ENCODE measurements around the gene PRAF2. TPM values are rescaled to one million over a fixed set of nuclear protein-coding genes. Genes with fewer than 3 reads are reported as not detected.

Gene PRAF2
- total and polyA plus RNA-seq, 4 experiments from 2014 or later = 25.4 to 60.1 (median 29.1) TPM

DNA sequence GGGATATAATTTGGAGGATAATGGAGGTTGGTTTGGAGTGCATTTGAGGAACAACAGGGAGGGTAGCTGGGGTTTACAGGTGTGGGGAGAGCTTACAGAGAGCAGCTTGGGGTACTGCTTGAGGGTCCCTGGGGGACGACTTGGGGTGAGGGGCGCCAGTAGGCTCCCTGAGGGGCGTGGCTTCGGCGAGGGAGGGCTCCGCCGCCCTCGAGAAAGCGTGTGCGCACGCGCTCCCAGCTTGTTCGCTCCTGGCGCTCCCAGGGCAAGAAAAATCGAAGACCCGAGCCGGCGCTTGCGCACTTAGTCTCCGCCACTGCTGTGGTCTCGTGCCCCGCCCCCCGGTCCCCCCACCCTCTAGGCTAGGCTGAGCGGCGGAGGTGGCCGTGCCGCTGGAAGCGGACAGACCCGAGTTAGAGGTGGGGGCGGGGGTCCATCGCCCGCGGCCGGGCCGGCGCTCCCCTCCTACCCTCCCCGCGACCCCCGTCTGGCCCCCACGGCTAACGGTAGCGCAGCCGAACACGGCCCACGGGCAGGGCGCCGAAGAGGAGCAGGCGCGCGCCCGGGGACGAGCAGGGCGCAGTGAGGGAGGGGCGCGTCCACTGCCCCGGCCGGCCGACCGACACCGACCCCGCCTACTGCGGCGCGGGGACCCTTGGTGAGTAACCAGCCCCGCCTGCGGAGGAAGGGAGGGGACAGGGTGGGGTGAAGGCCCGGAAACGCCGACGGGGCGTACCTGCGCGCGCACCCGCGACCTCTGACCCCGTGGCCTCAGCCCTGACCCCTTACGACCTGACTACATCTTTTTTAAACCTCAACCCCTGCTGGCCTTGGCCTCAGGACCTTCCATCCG is 20.4 kb downstream of the PRAF2 start:
- intact Hi-C loops (cut with micrococcal nuclease) = loop anchor here (2.0 kb wide), 1 partner anchor 69 kb away; the partner anchor contains the start of gene GPKOW

DNA sequence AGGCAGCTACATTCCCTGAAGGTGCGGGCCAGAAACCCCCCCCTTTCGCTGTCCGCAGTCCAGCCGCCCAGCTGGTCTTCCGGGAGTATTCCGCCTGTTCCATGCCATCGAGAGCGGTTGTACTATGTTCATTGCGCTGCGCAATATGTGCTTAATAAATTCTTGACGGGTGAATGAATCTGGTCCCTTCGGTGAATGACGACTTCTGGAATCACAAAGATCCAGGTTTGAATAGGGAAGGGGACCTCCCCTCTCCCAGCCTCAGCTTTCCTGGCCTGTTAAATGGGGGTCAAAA is 29.9 kb downstream of the PRAF2 start:
- intact Hi-C loops (cut with micrococcal nuclease) = loop anchor here (1.0 to 10.0 kb wide), 9 partner anchors 30 to 399 kb away; partner anchors contain the start of genes GPKOW, GRIPAP1, PIM2 and PQBP1
- H3K9me3 ChIP-seq (ENCODE audit: control insufficient read depth in 1 of 2, low read length in 2 of 2) = no peaks in the 10 kb centered on the region
- no peaks in the 10 kb centered on the region for H3K27me3 ChIP-seq (ENCODE audit: insufficient read depth, low read length)
- no peaks in the 10 kb centered on the region for H3K36me3 ChIP-seq (ENCODE audit: insufficient read depth, low read length)
- H3K27ac ChIP-seq (ENCODE audit: low read depth, low read length) = peak overlapping the region; percentile 67
- H3K4me1 ChIP-seq (ENCODE audit: insufficient read depth, low read length) = peaks cover 39% of the 10 kb centered on the region
- peaks cover 0 to 11% of the 10 kb centered on the region in 2 donors for H3K36me3 Mint-ChIP-seq
- ChIA-PET POLR2A (ENCODE audit: partially characterized antibody) (interaction anchor here (0.7 to 3.1 kb wide), 14 partner anchors 9 to 469 kb away, joined by 3 to 20 read pairs (median 6); partner anchors contain the start of genes GRIPAP1, KCND1, OTUD5 and PRAF2), CTCF (ENCODE audit: partially characterized antibody) (interaction anchor here (0.8 to 4.8 kb wide), 8 partner anchors 9 to 396 kb away, joined by 3 to 23 read pairs (median 4); partner anchors contain the start of gene KCND1)
- peaks cover 18 to 43% (median 29%) of the 10 kb centered on the region in 4 donors for H3K4me1 Mint-ChIP-seq
- H3K4me3 Mint-ChIP-seq = peak overlapping the region; percentile 31 to 94 (median 87)
- peaks cover 0 to 1% (median 0%) of the 10 kb centered on the region in 8 donors for H3K9me3 Mint-ChIP-seq
- H3K4me3 ChIP-seq (ENCODE audit: low read length in 2 of 2) = peak overlapping the region in 1 of 2 donors; percentile 5
- H3K27ac Mint-ChIP-seq = peak overlapping the region; percentile 93 to 96 (median 95)
- no peaks in the 10 kb centered on the region for H3K27me3 Mint-ChIP-seq
- no peak for DNase-seq

More for the DNA sequence above, 20.4 kb downstream of the PRAF2 start:
- CTCF ChIA-PET (ENCODE audit: partially characterized antibody) = interaction anchor here (1.2 kb wide), 1 partner anchor 10 kb away, joined by 3 read pairs; the partner anchor contains the start of gene TFE3
- peaks cover 0 to 2% of the 10 kb centered on the region in 2 donors for H3K36me3 Mint-ChIP-seq
- DNase-seq = peak; percentile 44 to 65 (median 49)
- peak overlapping the region; percentile 79 to 89 (median 86) for H3K4me3 Mint-ChIP-seq
- Histone ChIP-seq H3K4me3 (ENCODE audit: low read length in 2 of 2) (peak overlapping the region in 1 of 2 donors; percentile 43), H3K4me1 (ENCODE audit: insufficient read depth, low read length) (peaks cover 21% of the 10 kb centered on the region), H3K9me3 (ENCODE audit: control insufficient read depth in 1 of 2, low read length in 2 of 2) (no peaks in the 10 kb centered on the region), H3K27ac (ENCODE audit: low read depth, low read length) (peak overlapping the region; percentile 78), H3K36me3 (ENCODE audit: insufficient read depth, low read length) (no peaks in the 10 kb centered on the region), H3K27me3 (ENCODE audit: insufficient read depth, low read length) (no peaks in the 10 kb centered on the region)
- POLR2A ChIA-PET (ENCODE audit: partially characterized antibody) = interaction anchor here (1.1 to 1.3 kb wide), 3 partner anchors 10 to 95 kb away, joined by 3 to 8 read pairs (median 5); partner anchors contain the start of gene TFE3
- peaks cover 0 to 2% (median 0%) of the 10 kb centered on the region in 8 donors for H3K9me3 Mint-ChIP-seq
- peak overlapping the region; percentile 82 to 98 (median 94) for H3K27ac Mint-ChIP-seq
- H3K27me3 Mint-ChIP-seq = no peaks in the 10 kb centered on the region
- peaks cover 18 to 32% (median 24%) of the 10 kb centered on the region in 4 donors for H3K4me1 Mint-ChIP-seq

GRCh38 chrX:49043220-49043986 is 30.4 kb downstream of the PRAF2 start, which contains the start of gene TFE3:
TFE3 (minus strand) TSS chrX:49043357; CDS start chrX:49043226, 131 bp downstream.
- peak within 1 kb of the TSS in 1 of 2 donors; percentile 63 for H3K4me3 ChIP-seq (ENCODE audit: low read length in 2 of 2)
- H3K27me3 Mint-ChIP-seq = no peaks in the 10 kb centered on the region
- CTCF ChIA-PET (ENCODE audit: partially characterized antibody) = interaction anchor here (0.8 to 4.8 kb wide), 11 partner anchors 8 to 395 kb away, joined by 3 to 23 read pairs (median 4); partner anchors contain the start of genes GRIPAP1 and KCND1

GRCh38 chrX:49042581-49043219 is 31.1 kb downstream of the PRAF2 start:
- POLR2A ChIA-PET (ENCODE audit: partially characterized antibody) = interaction anchor here (0.6 to 3.1 kb wide), 19 partner anchors 10 to 468 kb away, joined by 3 to 20 read pairs (median 5); partner anchors contain the start of genes GRIPAP1, KCND1, OTUD5 and PQBP1
- H3K4me3 ChIP-seq (ENCODE audit: low read length in 2 of 2) = peak overlapping the region in 1 of 2 donors; percentile 63
- no peaks in the 10 kb centered on the region for H3K9me3 ChIP-seq (ENCODE audit: control insufficient read depth in 1 of 2, low read length in 2 of 2)
- Mint-ChIP-seq H3K9me3 (peaks cover 0 to 1% (median 0%) of the 10 kb centered on the region in 8 donors), H3K27me3 (no peaks in the 10 kb centered on the region), H3K36me3 (peaks cover 0 to 21% of the 10 kb centered on the region in 2 donors), H3K4me1 (peaks cover 18 to 47% (median 30%) of the 10 kb centered on the region in 4 donors), H3K27ac (peak overlapping the region; percentile 93 to 97 (median 95)), H3K4me3 (peak overlapping the region; percentile 84 to 94 (median 89))
- H3K27me3 ChIP-seq (ENCODE audit: insufficient read depth, low read length) = no peaks in the 10 kb centered on the region
- H3K4me1 ChIP-seq (ENCODE audit: insufficient read depth, low read length) = peaks cover 39% of the 10 kb centered on the region
- intact Hi-C loops (cut with micrococcal nuclease) = loop anchor here (1.0 to 10.0 kb wide), 10 partner anchors 15 to 398 kb away; partner anchors contain the start of genes GPKOW, GRIPAP1, PIM2 and PQBP1
- H3K27ac ChIP-seq (ENCODE audit: low read depth, low read length) = peak overlapping the region; percentile 93
- DNase-seq = peak in 1 of 5 donors; percentile 12
- H3K36me3 ChIP-seq (ENCODE audit: insufficient read depth, low read length) = peaks cover 9% of the 10 kb centered on the region
- CTCF ChIA-PET (ENCODE audit: partially characterized antibody) = interaction anchor here (1.1 to 4.8 kb wide), 8 partner anchors 9 to 394 kb away, joined by 3 to 23 read pairs (median 5); partner anchors contain the start of genes GRIPAP1 and KCND1

More at GRCh38 chrX:49043220-49043986, 30.4 kb downstream of the PRAF2 start, which contains the start of gene TFE3:
- H3K9me3 ChIP-seq (ENCODE audit: control insufficient read depth in 1 of 2, low read length in 2 of 2) = no peaks in the 10 kb centered on the region
- DNase-seq = peak; percentile 91 to 99 (median 96)
- peaks cover 0 to 1% (median 0%) of the 10 kb centered on the region in 8 donors for H3K9me3 Mint-ChIP-seq
- peak within 1 kb of the TSS; percentile 84 to 94 (median 89) for H3K4me3 Mint-ChIP-seq
- H3K27me3 ChIP-seq (ENCODE audit: insufficient read depth, low read length) = no peaks in the 10 kb centered on the region
- H3K4me1 ChIP-seq (ENCODE audit: insufficient read depth, low read length) = peaks cover 39% of the 10 kb centered on the region
- H3K27ac ChIP-seq (ENCODE audit: low read depth, low read length) = peak within 1 kb of the TSS; percentile 93
- peaks cover 18 to 47% (median 30%) of the 10 kb centered on the region in 4 donors for H3K4me1 Mint-ChIP-seq
- POLR2A ChIA-PET (ENCODE audit: partially characterized antibody) = interaction anchor here (0.6 to 3.1 kb wide), 21 partner anchors 10 to 469 kb away, joined by 3 to 20 read pairs (median 5); partner anchors contain the start of genes GRIPAP1, KCND1, OTUD5 and PQBP1
- peaks cover 0 to 17% of the 10 kb centered on the region in 2 donors for H3K36me3 Mint-ChIP-seq
- peaks cover 3% of the 10 kb centered on the region for H3K36me3 ChIP-seq (ENCODE audit: insufficient read depth, low read length)
- intact Hi-C loops (cut with micrococcal nuclease) = loop anchor here (1.0 to 10.0 kb wide), 9 partner anchors 31 to 399 kb away; partner anchors contain the start of genes GPKOW, GRIPAP1, PIM2 and PQBP1
- peak within 1 kb of the TSS; percentile 93 to 97 (median 96) for H3K27ac Mint-ChIP-seq

DNA sequence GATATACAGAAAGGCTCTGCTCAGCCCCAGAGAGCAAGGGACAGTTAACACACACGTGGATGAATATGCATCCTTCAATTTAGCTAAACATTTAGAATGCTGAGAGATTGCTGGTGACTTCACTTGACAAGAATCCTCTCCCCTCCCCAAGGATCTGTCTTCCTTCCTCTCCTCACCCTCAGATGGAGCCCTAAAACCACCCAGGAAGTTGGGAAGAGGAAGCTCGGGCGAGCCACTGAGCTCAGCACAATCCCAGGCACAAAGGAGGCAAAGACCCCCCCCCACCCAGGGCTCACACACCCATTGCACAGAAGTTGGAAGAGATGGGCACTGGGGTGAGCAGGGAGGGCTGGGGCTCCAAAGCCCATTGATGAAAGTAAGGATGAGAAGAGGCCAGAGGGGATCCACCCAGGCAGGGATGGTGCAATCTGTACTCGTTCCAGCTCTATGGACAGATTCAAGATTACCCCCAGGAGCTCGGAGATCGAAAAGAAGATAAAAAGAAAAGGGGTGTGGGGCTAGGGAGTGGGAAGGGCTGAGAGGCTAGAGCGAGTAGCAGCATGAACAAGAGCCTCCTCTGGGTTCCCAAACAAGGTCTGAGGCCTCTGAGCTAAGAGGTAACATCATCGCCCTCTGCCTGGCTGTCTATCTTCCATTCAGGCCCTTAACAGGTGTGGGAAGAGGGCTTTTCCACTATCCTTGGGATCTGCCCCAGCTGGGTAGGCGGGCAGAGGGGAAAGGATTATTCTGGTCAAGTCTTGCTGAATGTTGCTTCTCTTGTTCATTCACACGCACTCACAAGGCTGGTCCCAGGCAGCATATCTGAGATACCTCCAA is 31.8 kb downstream of the PRAF2 start:
- DNase-seq = peak in 1 of 5 donors; percentile 14
- CTCF ChIA-PET (ENCODE audit: partially characterized antibody) = interaction anchor here (0.7 to 4.8 kb wide), 6 partner anchors 39 to 150 kb away, joined by 3 to 23 read pairs (median 5); partner anchors contain the start of genes GRIPAP1 and KCND1

More for the DNA sequence above, 31.8 kb downstream of the PRAF2 start:
- H3K4me3 ChIP-seq (ENCODE audit: low read length in 2 of 2) = peak overlapping the region in 1 of 2 donors; percentile 63
- H3K36me3 ChIP-seq (ENCODE audit: insufficient read depth, low read length) = peaks cover 10% of the 10 kb centered on the region
- Mint-ChIP-seq H3K27ac (peak overlapping the region; percentile 93 to 97 (median 94)), H3K4me3 (peak overlapping the region; percentile 84 to 94 (median 89)), H3K4me1 (peaks cover 18 to 47% (median 30%) of the 10 kb centered on the region in 4 donors), H3K36me3 (peaks cover 0 to 23% of the 10 kb centered on the region in 2 donors), H3K27me3 (no peaks in the 10 kb centered on the region), H3K9me3 (peaks cover 0 to 1% (median 0%) of the 10 kb centered on the region in 8 donors)
- peaks cover 39% of the 10 kb centered on the region for H3K4me1 ChIP-seq (ENCODE audit: insufficient read depth, low read length)
- intact Hi-C loops (cut with micrococcal nuclease) = loop anchor here (1.0 to 10.0 kb wide), 4 partner anchors 15 to 397 kb away; partner anchors contain the start of genes GPKOW, PQBP1 and TIMM17B
- H3K27me3 ChIP-seq (ENCODE audit: insufficient read depth, low read length) = no peaks in the 10 kb centered on the region
- POLR2A ChIA-PET (ENCODE audit: partially characterized antibody) = interaction anchor here (0.7 to 3.1 kb wide), 11 partner anchors 32 to 468 kb away, joined by 3 to 20 read pairs (median 8); partner anchors contain the start of genes GRIPAP1, KCND1, OTUD5 and PQBP1
- peak overlapping the region; percentile 93 for H3K27ac ChIP-seq (ENCODE audit: low read depth, low read length)
- H3K9me3 ChIP-seq (ENCODE audit: control insufficient read depth in 1 of 2, low read length in 2 of 2) = no peaks in the 10 kb centered on the region

All from CD4-positive, alpha-beta memory T cell (primary cell).